Activated CD4-positive, alpha-beta T cell treated with anti-CD3 and anti-CD28 coated beads for 1 hour (primary cell): Measurements from ENCODE around the gene GRM7.

Experiments used
- DNase-seq: peaks from one replicate; pipeline ENCODE4 v3.0.0-alpha.2; 2020

The GRM7 gene

DNA sequence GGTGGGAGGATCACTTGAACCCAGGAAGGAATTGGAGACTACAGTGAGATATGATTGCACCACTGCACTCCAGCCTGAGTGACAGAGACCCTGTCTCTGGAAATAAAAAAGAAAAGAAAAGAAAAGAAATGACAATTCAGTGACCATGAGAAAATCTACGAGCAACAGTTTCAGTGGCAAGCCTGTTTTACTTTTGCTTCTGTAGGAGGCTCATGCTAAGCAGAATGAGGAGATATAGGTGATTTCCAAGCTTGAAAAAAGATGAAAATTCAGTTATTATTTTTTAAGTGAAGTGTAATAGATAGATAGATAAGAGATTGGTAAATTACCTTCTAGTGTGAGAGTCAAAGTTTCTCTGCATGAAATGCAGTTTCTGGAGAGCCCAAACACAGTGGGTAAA, 651.1 kb downstream of the GRM7 start:
- DNase-seq = no peak

DNA sequence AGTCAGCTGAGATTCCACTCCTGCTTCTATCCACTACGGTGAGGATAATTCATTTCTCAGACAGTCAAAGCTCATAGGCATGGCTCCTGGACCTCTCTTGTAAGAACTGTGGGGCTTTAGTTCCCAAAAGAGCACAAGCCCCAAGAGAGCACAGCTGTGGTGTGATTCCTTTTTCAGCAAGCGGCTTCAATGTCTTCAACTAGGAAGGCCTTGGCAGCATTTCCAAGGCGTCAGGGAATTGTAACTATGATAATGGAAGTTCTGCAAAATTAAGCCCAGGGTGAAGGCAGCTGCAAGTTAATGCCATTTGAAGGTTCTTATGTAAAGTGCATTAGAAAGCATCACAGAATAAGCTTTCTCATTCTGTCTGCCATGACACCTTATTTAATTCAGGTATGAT, 657.1 kb downstream of the GRM7 start:
- no peak for DNase-seq

DNA sequence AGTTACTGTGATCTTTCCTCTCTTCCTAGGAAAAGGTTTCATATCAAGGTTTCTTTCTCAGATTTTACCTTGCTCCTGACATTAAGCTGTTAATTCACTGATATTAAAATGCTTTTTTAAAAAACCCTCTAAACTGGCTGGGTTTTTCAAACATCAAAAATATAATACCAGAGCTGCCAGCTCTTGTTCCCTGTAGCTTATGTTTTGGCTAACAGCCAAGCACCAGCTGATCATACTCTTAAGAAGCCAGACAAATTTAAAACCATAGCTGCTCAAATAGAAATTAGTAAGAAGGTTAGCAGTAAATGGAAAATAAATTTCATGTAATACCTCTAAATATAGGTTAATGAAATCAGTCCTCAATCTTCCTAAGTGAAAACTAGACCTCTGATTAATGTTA, 657.5 kb downstream of the GRM7 start:
- DNase-seq = no peak

DNA sequence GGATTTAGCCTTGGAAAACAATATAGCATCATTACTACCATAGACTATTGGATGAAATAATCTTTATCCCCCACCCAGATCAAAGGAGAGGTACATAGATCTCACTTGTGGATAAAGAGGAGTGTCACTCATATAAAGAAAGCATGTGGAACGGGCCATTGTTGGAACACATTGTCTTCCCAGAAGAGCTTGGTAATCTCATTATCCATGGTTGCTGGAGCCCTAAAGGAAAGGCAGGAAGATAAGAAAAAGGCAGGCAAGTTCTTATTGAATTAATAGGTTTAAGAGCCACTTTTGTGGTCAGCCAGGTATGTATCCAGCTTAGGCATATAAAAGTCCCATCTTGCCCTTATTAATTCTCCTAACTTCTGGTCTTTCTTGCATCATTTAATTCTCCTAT, 659.1 kb downstream of the GRM7 start:
- no peak for DNase-seq

DNA sequence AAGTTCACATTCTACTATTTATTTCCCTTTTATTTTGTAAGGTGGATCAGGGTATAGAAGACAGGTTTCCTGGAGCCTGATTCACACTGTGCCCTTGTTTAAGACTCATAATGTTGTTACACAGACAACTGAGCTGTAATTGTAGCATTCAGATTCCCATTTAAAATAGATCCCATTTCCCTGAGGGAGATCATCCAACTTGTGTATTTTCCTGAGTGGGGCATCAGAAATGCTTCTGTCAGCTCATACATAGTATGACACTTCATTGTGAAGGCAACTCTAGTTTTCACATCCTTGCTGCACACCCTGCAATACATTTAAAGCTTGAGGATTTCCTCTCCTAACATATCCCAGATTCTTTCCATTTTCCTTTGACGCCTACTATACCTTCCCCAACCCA, 659.7 kb downstream of the GRM7 start:
- DNase-seq = no peak

DNA sequence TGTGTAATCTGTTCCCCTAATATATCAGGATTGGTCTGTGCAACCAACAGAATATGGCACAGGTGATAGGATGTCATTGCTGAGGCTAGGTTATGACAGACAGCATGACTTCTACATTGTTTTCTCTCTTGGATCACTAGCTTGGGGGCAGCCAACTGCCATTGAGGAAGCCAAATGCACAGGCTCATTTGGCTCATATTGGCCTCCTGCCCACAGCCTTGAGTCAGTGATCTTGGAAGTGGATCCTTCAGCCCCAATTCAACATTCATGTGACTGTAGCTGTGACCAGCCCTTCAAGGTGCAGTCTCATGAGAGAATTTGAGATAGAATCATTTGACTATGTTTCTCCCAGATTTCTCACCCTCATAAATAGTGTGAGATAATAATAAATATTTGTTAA, 675.6 kb downstream of the GRM7 start:
- no peak for DNase-seq

DNA sequence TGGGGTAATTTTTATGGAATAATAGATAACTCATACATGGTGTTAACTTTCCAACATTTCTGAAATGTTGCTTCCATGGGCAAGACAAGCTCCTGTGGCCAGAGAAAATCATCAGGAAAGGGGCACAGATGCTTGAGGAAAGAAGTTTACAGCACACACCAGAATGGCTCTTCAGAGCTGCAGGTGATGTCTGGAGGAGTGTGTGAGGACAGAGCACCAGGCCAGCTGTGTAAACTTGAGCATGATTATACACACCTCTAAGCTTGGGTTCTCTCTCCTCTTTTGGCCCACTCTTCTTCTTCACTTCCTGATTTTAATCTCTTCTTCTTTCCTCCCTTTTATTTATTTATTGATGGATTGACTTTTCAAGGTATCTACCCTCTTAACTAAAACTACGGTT, 676.0 kb downstream of the GRM7 start:
- DNase-seq = no peak

DNA sequence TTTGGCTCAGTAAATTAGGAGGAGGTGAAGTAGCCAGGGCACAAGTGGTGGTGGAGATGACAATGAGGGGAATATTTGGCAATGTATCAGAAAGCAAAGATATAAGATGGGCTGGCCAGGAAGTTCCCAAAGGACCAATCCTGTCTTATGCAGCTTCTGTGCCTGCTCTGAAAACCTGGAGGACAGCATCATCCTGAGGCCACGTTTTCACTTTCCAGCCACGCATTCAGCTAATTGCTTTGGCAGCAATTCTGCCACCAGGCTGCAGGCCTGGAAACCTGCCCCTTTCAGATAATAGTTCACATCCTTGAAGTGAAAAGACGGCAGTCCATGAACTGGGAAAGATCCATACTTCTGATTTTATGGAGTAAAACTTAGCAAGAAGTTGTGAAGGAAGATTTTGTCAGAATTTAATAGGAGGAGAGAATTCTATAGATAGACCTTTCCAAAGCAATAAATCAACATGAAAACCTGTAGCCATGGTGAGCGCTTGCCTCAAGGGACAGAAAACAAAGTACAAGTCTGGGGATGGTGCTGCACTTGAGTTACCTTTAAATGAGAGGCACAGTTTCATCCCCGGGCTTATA, 682.5 kb downstream of the GRM7 start:
- no peak for DNase-seq

DNA sequence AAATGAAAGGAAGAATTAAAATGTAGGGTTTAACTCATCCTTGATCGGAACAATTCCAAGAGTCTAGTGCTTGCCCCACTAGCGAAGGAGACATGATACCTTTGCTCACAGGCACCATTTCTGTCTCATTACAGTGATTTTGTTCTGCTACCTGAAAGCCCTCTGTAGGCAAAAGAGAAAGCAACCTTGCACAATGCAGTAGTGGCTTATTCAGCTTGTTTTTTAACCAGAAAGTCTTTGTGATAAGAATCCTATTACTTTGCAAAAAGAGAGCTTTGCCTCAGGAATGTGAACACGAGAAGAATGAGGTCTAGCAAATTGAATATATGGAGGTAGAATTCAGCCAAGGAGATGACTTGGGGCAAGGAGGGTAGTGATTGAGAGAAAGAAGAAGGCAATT, 684.4 kb downstream of the GRM7 start:
- DNase-seq = no peak

DNA sequence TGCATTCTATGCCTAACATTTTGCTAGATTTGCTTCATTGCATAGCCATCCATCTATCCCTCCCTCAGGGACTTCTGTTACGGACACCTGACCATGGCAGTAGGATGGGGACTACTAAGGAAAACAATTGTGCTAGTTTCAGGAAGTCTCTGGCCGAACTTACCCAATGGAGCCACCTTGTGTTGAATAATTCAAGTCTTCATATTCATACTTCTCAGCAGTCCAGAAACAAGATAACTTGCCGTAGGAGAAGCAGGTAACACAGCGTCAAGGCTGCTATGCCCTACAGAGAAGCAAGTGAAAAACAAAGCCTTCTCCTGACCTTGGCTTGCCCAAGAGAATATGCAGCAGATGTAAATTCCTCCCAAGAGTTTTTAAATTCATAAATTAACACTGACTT, 685.3 kb downstream of the GRM7 start:
- DNase-seq = no peak

DNA sequence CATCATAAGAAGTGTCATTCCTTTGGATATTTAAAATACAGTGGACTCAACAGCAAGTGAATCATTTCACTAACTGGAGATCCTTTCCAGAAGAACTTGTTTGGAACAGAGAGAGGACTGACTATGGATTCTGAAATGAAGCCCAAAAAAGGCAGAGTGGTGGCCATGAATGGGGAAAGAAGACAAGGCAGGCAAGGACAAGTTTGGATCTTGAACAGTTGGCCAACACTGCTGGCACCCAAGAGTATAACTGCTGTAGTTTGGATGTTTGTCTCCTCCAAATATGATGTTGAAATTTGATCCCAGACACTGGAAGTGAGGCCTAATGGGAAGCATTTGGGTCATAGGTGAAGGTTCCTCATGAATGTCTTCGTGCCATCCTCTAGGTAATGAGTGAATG, 686.9 kb downstream of the GRM7 start:
- DNase-seq = no peak

DNA sequence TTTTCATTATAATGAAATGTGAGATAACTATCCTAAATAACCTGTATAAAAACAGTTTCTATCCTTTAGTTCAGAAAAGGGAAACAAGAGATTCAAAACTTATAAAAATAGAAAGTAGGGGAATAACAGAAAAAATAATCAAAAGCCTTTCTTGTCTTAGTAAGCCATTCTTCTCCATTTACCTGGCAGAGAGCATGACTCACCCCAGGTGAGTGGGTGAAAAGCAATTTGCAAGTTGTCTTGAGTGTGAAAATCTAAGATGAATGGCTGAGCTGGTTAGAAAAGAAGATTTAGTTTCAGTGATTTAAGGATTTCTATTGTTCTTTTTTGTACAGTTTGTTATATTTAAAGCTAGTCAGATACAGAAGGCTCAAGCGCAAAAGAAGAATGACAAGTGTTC, 702.0 kb downstream of the GRM7 start:
- no peak for DNase-seq

DNA sequence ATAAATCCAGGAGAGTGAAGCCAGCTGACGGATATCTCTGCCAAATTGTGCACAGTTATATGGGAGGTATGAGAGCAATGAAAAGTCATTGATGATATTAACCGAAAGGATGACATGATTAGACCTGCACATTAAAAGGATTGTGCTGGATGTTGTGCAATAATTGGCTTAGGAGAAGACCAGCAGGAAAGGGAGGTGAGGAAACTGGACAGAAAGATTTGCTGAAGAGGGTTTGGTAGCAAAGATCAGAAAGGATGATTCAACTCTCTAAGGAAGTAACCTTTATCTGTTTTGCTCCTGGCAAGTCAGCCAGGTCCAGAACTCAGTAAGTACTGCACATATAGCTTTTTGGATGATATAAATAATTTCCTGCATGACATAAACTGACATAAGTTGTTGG, 704.7 kb downstream of the GRM7 start:
- DNase-seq = no peak

DNA sequence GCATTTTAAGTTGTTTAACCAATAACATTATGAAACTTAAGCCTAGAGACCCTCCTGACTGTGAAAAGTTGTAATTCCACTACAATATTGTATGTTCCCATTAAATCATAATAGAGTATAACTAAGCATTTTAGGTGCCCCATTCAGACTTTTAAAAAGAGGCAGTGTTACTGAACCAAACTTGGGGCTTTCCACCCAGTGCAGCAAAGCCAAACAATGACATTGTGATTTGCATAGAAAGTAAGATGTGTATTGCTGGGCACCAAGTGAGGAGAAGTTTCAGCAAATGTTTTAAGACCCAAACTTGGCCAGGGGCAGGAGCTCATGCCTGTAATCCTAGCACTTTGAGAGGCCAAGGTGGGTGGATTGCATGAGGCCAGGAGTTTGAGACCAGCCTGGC, 706.2 kb downstream of the GRM7 start:
- no peak for DNase-seq

DNA sequence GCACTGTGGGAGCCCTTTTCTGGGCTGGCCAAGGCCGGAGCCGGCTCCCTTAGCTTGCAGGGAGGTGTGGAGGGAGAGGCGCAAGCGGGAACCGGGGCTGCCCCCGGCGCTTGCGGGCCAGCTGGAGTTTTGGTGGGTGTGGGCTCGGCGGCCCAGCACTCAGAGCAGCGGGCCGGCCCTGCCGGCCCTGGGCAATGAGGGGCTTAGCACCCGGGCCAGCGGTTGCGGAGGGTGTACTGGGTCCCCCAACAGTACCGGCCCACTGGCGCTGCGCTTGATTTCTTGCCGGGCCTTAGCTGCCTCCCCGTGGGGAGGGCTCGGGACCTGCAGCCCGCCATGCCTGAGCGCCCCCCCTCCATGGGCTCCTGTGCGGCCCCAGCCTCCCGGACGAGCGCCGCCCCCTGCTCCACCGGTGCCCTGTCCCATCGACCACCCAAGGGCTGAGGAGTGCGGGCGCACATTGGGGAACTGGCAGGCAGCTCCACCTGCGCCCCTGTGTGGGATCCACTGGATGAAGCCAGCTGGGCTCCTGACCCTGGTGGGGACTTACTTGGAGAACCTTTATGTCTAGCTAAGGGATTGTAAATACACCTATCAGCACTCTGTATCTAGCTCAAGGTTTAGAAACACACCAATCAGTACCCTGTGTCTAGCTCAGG, 707.7 kb downstream of the GRM7 start:
- DNase-seq = no peak

DNA sequence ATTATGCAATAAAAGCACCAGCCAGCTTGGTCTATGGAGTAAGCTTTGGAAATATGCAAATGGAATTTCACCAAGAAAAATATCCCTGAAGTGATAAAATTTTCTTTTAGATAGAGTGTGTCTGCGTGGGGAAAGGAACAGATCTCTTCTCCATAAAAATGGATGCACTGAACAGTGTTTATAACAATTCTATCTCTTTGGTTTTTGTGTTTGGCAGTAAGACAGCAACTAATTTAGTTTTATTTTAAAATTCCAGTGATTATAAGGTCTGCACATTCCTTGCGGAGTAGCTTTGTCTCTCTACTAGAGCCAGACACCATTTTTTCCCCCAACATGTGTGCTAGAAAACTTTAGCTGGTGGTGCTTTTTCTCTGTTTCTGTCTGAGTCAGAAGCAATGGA, 712.4 kb downstream of the GRM7 start:
- DNase-seq = no peak

DNA sequence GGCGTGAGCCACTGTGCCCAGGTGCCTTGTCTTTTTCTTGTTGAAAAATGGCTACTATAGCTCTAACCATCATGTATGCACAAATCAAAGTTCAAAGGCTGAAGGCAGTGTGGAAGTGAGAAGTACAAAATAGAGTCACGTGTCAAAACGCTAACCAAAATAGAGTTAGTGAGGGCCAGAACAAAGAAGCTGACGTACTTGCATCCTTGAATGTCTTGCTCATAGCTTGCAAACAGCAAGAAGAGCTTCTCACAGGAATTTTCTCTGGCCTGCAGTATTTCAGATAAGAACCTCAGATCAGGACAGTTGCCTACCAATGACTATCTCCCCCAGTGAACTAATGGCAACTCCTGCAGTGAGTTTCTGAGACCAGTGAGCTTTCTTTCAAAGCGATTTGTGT, 713.5 kb downstream of the GRM7 start:
- no peak for DNase-seq

DNA sequence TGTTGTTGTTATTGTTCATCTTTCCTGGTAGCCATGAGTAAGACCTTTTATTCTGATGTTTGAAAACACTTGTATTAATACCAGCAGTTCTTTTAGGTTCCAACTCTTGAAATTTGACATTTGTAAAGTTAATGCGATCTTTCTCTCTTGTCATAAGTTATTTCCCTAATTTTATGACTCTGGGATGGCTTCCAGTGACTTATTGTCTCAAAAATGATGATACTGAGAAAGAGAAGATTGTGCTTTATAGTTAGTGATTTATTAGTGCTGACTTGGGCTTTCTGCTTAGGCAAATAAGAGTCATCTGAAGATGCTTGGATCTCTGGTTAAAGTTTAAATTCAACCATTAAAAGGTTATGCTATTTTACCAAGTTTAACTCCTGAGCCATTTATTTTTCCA, 715.2 kb downstream of the GRM7 start:
- no peak for DNase-seq

DNA sequence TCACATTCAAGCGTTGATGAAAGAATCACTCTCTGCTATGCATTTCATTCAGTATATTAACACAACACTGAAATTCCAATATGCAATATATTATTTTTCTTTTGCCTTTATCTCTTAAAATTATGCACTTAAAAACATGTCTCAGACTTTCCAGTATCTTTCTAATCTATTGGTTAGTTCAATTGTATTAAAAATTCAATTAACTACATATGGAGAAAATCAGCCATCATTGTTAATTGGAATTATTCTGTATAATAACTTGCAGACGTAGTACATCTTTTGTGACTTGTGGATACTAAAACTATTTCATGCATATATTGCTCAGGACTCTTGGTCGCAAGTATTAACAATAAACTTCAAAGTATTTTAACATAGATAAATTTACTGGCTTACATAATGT, 715.6 kb downstream of the GRM7 start:
- no peak for DNase-seq

DNA sequence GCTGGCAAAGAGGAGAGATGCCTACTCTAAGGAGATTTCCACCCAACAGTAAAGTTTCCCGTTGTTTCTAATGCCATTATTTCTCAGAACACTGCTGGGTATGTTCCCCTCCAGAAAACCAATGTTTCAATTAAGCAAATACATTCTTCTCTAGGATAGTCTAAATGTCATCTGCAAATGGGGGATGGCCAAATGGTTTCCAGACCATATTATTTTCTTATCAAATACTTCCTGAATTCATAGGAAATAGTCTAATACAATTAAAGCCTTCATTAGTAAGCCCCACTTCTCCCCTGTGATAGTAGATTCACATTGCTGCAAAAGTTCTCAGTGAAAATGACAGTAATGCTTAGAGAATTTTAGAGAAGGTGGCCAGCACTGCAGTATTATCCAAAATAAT, 716.6 kb downstream of the GRM7 start:
- no peak for DNase-seq

DNA sequence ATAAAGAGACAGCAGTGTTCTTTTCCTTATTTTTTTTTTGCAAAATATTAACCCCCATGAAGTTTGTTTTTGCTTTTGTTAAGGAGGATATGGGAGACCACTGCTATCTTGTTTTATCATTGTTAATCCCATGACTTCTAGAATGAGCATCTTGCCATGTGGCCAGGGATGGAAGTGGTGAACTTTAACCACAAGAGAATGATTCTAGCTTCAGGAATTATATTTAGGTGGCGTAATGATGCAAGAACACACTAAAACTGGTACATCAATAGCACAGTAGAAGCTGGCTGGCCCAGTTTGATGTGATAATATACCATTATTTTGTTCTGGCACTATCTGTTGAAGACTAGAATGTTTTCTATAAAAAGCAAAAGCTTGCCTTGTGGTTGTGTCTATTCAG, 720.9 kb downstream of the GRM7 start:
- DNase-seq = no peak

DNA sequence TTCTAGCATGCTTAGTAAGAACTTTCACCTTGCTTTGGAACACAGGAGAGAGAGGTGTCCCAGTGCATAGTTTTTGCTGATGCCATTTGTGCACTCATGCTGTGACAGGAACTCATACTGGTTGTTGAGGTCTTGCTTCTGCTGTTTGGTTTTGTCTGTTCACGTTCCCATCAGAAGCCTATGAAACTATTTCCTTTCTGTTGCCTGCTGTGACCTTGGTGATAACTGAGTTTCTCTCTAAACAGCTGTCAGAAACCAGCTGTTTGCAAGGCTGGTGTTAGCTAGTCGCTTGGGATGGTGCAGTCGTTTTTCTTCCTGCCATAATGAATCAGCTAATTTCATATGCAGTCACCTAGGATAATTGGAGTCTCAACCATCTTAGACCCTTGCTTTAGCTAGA, 724.1 kb downstream of the GRM7 start:
- no peak for DNase-seq

DNA sequence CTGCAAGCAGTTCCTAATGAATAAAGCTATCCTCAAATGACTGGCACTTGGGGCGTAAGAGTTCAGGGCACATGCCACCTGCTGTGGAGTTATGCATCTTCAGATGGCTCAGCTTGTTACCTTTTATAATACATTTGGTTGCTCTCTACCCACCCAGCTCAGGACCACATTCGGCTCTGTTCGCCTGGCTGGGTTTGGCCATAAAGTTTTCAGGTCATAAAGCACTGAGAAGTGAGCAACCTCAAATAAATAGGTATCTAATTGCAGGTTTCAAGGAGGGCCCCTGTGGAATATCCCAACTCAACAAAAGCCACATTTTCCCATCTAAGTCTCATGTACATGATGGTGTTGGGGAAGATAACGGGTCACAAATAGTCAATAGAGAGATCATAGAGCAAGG, 727.3 kb downstream of the GRM7 start:
- no peak for DNase-seq

DNA sequence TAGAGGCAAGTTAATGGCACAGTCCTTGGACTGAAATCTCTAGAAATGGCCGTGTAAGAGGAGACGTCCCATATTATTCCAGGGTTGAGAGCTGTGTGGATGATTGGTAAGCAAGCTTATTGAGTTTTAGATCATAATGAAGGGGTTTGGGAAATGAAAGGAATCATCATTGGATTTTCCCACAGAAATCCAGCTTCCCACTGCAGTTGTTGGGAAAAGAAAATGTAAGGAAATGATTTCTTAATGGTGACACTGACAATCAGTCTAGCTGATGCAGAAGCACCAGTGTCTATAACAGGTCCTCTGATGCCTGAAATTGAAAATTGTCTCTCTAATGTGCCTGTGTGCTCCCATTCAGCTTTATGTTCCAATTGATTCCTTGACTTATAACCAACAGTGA, 728.6 kb downstream of the GRM7 start:
- no peak for DNase-seq

DNA sequence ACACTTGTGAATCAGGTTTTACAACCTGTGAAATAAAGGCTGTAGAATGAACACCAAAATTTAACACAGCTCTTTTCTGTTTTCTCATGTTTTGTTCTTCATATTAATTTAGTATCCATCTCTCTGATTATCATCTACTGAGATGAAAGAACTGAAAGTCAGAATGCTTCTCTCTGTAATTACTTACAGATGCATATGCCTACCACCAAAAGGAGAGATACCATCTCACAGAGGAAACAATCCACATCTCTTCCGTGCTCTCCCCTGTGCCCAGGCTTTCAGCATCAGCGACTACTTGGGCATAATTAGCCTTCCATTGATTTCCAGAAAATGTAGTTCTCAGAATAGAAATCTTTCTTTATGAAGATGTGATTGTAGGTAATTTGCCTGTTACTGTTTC, 741.4 kb downstream of the GRM7 start:
- DNase-seq = no peak

DNA sequence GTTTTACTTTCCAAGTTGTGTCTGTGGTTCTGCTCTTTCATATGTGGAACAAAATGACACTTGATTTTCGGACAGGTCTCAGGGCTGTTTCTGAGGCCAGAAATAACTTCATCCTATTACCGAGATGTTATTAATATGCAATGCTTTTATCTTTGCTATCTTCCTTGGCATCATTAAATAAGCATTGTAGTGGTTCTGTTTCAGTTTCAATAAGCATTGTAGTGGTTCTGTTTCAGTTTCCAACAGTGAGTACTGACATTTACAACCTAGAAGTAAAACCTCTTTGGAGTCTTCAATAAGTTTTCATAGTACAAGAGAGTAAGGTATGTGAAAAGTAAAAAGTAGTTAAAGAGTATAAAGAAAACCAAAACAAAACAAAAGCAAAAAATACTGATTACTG, 746.2 kb downstream of the GRM7 start:
- DNase-seq = no peak
